OCI-LY3 (cell line): ENCODE results near the gene ZNF500.

Experiments used
- EZH2phosphoT487 ChIP-seq: fragments of 200-600 bp; shearing (Covaris generic); IDR thresholded peaks from 2 replicates; pipeline ENCODE4 v1.6.1; 2018; ENCODE audit warnings: antibody characterized with exemption, mixed run types, low read depth
- TF ChIP-seq, protein P1 (sequence below): fragments of 200-600, 300-600 bp; sonication (generic); IDR thresholded peaks from 2 replicates; pipeline ENCODE4 v1.5.1; 2014; ENCODE audit warnings: antibody characterized with exemption, low read length, low read depth

DNA sequence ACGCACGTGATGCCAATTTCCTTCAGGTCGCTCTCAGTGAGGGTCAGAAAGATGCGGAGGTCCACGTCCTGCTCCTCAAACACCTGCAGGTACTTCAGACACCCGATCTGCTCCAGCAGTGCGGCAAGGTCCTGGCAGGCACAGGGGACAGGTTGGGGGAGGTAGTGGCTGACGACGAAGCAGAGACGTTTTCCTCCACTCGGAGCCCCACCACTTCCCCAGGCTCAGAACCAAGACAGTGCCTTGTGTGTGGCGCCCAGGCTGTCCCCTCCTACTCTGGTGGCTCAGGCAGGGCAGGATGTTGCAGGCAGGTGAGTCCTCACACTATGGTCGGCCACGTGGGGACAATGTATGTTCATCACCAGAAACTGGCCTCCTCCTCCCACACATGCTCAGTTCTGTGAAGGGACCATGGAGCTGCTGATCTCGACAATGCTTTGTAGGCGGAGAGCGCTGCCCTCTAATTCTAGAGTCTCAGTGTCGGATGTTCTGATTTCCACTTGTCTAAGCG is 67.9 kb downstream of the ZNF500 start:
- TF ChIP-seq, protein P1, sequence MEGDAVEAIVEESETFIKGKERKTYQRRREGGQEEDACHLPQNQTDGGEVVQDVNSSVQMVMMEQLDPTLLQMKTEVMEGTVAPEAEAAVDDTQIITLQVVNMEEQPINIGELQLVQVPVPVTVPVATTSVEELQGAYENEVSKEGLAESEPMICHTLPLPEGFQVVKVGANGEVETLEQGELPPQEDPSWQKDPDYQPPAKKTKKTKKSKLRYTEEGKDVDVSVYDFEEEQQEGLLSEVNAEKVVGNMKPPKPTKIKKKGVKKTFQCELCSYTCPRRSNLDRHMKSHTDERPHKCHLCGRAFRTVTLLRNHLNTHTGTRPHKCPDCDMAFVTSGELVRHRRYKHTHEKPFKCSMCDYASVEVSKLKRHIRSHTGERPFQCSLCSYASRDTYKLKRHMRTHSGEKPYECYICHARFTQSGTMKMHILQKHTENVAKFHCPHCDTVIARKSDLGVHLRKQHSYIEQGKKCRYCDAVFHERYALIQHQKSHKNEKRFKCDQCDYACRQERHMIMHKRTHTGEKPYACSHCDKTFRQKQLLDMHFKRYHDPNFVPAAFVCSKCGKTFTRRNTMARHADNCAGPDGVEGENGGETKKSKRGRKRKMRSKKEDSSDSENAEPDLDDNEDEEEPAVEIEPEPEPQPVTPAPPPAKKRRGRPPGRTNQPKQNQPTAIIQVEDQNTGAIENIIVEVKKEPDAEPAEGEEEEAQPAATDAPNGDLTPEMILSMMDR = no peak
- TF ChIP-seq EZH2phosphoT487 = no peak
